HG02763 (cell line): ENCODE data around the gene SFSWAP.
"Not testable (repeated sequence)": the region's sequence is repeated elsewhere in the genome, so short reads cannot be mapped to it uniquely, and the experiment has no call there.

Experiments used
- ATAC-seq: cut with Tn5 transposase; IDR thresholded peaks from one replicate; pipeline ENCODE4 v1.9.1; 2021; ENCODE audit warnings: mild to moderate bottlenecking, moderate library complexity; ENCODE audit not compliant: unreplicated experiment

The SFSWAP gene

GRCh38 chr12:131710464-131711457 lies at the start of gene SFSWAP:
Gene SFSWAP, plus strand, starts transcription at chr12:131711090. Its CDS starts 140 bp downstream, at chr12:131711230.
- ATAC-seq = peak; percentile 86

- not testable (repeated sequence) for ATAC-seq
Observed at GRCh38 chr12:131661170-131661985, 49.5 kb upstream of the SFSWAP start.

- not testable (repeated sequence) for ATAC-seq
Observed at GRCh38 chr12:131661986-131662288, 49.0 kb upstream of the SFSWAP start.

GRCh38 chr12:131662346-131662745 lies 48.5 kb upstream of the SFSWAP start:
- not testable (repeated sequence) for ATAC-seq

- ATAC-seq = not testable (repeated sequence)
Observed at GRCh38 chr12:131665666-131666065, 45.2 kb upstream of the SFSWAP start.

- ATAC-seq = not testable (repeated sequence)
Observed at GRCh38 chr12:131666486-131666885, 44.4 kb upstream of the SFSWAP start.

- ATAC-seq = not testable (repeated sequence)
Observed at GRCh38 chr12:131666978-131667601, 43.8 kb upstream of the SFSWAP start.

- ATAC-seq = no peak
Observed at GRCh38 chr12:131671276-131671675, 39.6 kb upstream of the SFSWAP start.

GRCh38 chr12:131671871-131672270 lies 39.0 kb upstream of the SFSWAP start:
- no peak for ATAC-seq

- ATAC-seq = no peak
Observed at GRCh38 chr12:131672311-131672940, 38.5 kb upstream of the SFSWAP start.

GRCh38 chr12:131672941-131673887 lies 37.7 kb upstream of the SFSWAP start:
- no peak for ATAC-seq

- no peak for ATAC-seq
Observed at GRCh38 chr12:131673888-131674257, 37.0 kb upstream of the SFSWAP start.

GRCh38 chr12:131674373-131674772 lies 36.5 kb upstream of the SFSWAP start:
- no peak for ATAC-seq

- ATAC-seq = no peak
Observed at GRCh38 chr12:131675126-131676080, 35.5 kb upstream of the SFSWAP start.

GRCh38 chr12:131676544-131676943 lies 34.3 kb upstream of the SFSWAP start:
- ATAC-seq = no peak

- not testable (repeated sequence) for ATAC-seq
Observed at GRCh38 chr12:131677067-131677466, 33.8 kb upstream of the SFSWAP start.

- no peak for ATAC-seq
Observed at GRCh38 chr12:131677699-131678098, 33.2 kb upstream of the SFSWAP start.

GRCh38 chr12:131678389-131679181 lies 32.3 kb upstream of the SFSWAP start:
- ATAC-seq = not testable (repeated sequence)
